K562 (cell line): ENCODE results near the gene GBA3. TPM values are rescaled to one million over a fixed set of nuclear protein-coding genes. Genes with fewer than 3 reads are reported as not detected.

Experiments
- ATAC-seq: fragments of 200-7000 bp; cut with Tn5 transposase; 3 replicates; pipeline ENCODE4 v1.9.1; 2020; ENCODE audit warnings: moderate library complexity
- BruUV-seq: library from RNA; stranded (reverse); fragments of 400-500 nt; replicated peaks from 2 replicates; lab custom pipeline; 2021; lab: Mats Ljungman, UMichigan
- CTCF ChIA-PET: fragments of 300-600 bp; formaldehyde crosslinking; extraction: SDS; loops from one replicate; lab custom pipeline; 2021; ENCODE audit warnings: low intra/inter-chr PET ratio; lab: Yijun Ruan, JAX
- POLR2A ChIA-PET: fragments of 300-600, 350-650 bp; sonication (Branson Sonifier 250); formaldehyde crosslinking; extraction: SDS; loops from one replicate; lab custom pipeline; 2021; ENCODE audit warnings: antibody characterized with exemption, inconsistent platforms; lab: Yijun Ruan, JAX
- DNase-seq, 4 experiments: peaks; one replicate each; pipeline versions ENCODE4 v3.0.0 to v3.0.0-alpha.2; 2011 to 2018; ENCODE audit warnings: low spot score in 3 of 4, mixed read lengths in 3 of 4; ENCODE audit errors: extremely low read depth in 1 of 4
- FAIRE-seq: peaks from 2 replicates; lab custom pipeline; 2011; peaks lifted over from hg19 to GRCh38; lab: Jason Lieb, UNC
- H2AFZ ChIP-seq: 2 replicates; pipeline ENCODE4 v1.6.0; 2011; ENCODE audit warnings: low read depth, low read length, control low read depth, inconsistent platforms
- H3K27ac ChIP-seq: fragments of 200-600 bp; 3 replicates; pipeline ENCODE4 v1.8.0; 2011; ENCODE audit warnings: low read depth, mild to moderate bottlenecking, control low read depth, inconsistent platforms, low read length, moderate library complexity, mixed read lengths; ENCODE audit errors: extremely low read depth
- H3K27me3 ChIP-seq, 2 experiments: fragments of 300-600 bp in 1 of 2; 2 replicates in 1 of 2; 3 replicates in 1 of 2; pipeline versions ENCODE4 v1.6.0 to v1.8.0; 2011; ENCODE audit warnings: inconsistent platforms in 2 of 2, low read length in 2 of 2, mild to moderate bottlenecking in 1 of 2, mixed read lengths in 1 of 2, moderate library complexity in 1 of 2; ENCODE audit not compliant: control insufficient read depth in 2 of 2, insufficient read depth in 2 of 2
- H3K36me3 ChIP-seq: fragments of 300-600 bp; 3 replicates; pipeline ENCODE4 v1.8.0; 2011; ENCODE audit warnings: mild to moderate bottlenecking, low read length, inconsistent platforms; ENCODE audit not compliant: control insufficient read depth, insufficient read depth
- H3K4me1 ChIP-seq, 2 experiments: fragments of 200-600 bp in 1 of 2; replicated peaks in 1 of 2; 2 replicates in 1 of 2; 3 replicates in 1 of 2; pipeline versions ENCODE4 v1.5.1 to v1.8.0; 2011; ENCODE audit warnings: inconsistent platforms in 2 of 2, low read length in 2 of 2, mild to moderate bottlenecking in 1 of 2, mixed read lengths in 1 of 2, moderate library complexity in 1 of 2; ENCODE audit not compliant: control insufficient read depth in 2 of 2, insufficient read depth in 2 of 2
- H3K4me2 ChIP-seq: 2 replicates; pipeline ENCODE4 v1.6.1; 2011; ENCODE audit warnings: low read length, control low read depth, inconsistent platforms, mixed read lengths; ENCODE audit not compliant: insufficient read depth
- H3K4me3 ChIP-seq: fragments of 200-600 bp; sonication (generic), shearing (Covaris generic); 2 replicates; pipeline ENCODE4 v1.5.1; 2016; ENCODE audit warnings: control low read depth, inconsistent platforms
- H3K79me2 ChIP-seq: fragments of 200-600 bp; 3 replicates; pipeline ENCODE4 v1.8.0; 2011; ENCODE audit warnings: low read length, inconsistent platforms; ENCODE audit not compliant: control insufficient read depth, insufficient read depth
- H3K9ac ChIP-seq, 2 experiments: 2 replicates each; pipeline versions ENCODE4 v1.6.0 to v1.6.1; 2011; ENCODE audit warnings: low read depth in 2 of 2, low read length in 2 of 2, control low read depth in 1 of 2, inconsistent platforms in 1 of 2, mild to moderate bottlenecking in 1 of 2, mixed read lengths in 1 of 2; ENCODE audit not compliant: insufficient read depth in 1 of 2
- H3K9me1 ChIP-seq: one replicate; pipeline ENCODE4 v1.6.0; 2011; ENCODE audit warnings: inconsistent platforms, mild to moderate bottlenecking, low read length, moderate library complexity; ENCODE audit not compliant: control insufficient read depth, insufficient read depth
- H3K9me3 ChIP-seq: replicated peaks from 2 replicates; pipeline ENCODE4 v1.5.1; 2011; ENCODE audit warnings: low read depth, low read length, inconsistent platforms; ENCODE audit not compliant: control insufficient read depth, insufficient read depth
- H4K20me1 ChIP-seq: replicated peaks from 2 replicates; pipeline ENCODE4 v1.6.1; 2011; ENCODE audit warnings: low read length, inconsistent platforms, mixed read lengths; ENCODE audit not compliant: control insufficient read depth, insufficient read depth
- CEBPZ ChIP-seq: fragments of 150-350 bp; IDR thresholded peaks from 2 replicates; pipeline ENCODE4 v1.6.1; 2014; ENCODE audit warnings: low read depth, mild to moderate bottlenecking, low read length, borderline replicate concordance
- CHD7 ChIP-seq: fragments of 200-600 bp; sonication (generic); IDR thresholded peaks from one replicate; pipeline ENCODE4 v1.6.1; 2012; ENCODE audit warnings: mild to moderate bottlenecking, low read depth, low read length, inconsistent platforms
- KDM2B ChIP-seq: fragments of 250-450 bp; sonication (Bioruptor Pico); IDR thresholded peaks from 2 replicates; pipeline ENCODE4 v1.8.0; 2021; ENCODE audit warnings: mild to moderate bottlenecking, moderate library complexity
- MAFG ChIP-seq: fragments of 450-650 bp; conservative IDR thresholded peaks from 2 replicates; pipeline ENCODE4 v1.6.1; 2016; ENCODE audit warnings: missing genetic modification characterization, missing compliant biosample characterization
- NFRKB ChIP-seq: fragments of 450-650 bp; IDR thresholded peaks from 2 replicates; pipeline ENCODE4 v1.6.1; 2016; ENCODE audit warnings: low read depth
- SMAD2 ChIP-seq: fragments of 150-350 bp; IDR thresholded peaks from 2 replicates; pipeline ENCODE4 v1.6.1; 2014; ENCODE audit warnings: low read depth, mild to moderate bottlenecking, low read length
- TGIF2 ChIP-seq: sonication (generic); formaldehyde crosslinking; IDR thresholded peaks from 2 replicates; pipeline ENCODE4 v1.8.1; 2022; ENCODE audit warnings: mild to moderate bottlenecking, missing genetic modification reagents, moderate library complexity
- WGBS: fragments of 100-300 bp; shearing (Covaris generic); methylation state at CpG from one replicate; pipeline ENCODE4 v1.1.6; 2016; ENCODE audit warnings: low coverage, mixed read lengths; ENCODE audit not compliant: insufficient coverage; ENCODE audit errors: missing lambda C conversion rate; 5-methylcytosine and 5-hydroxymethylcytosine counted together
- in situ Hi-C: fragments of 300-500 bp; cut with MboI; formaldehyde crosslinking; loops from 4 replicates; pipeline ENCODE4 v1.15.0; 2018; ENCODE audit warnings: inconsistent platforms, mixed read lengths
- intact Hi-C: fragments of 100-400 bp; cut with micrococcal nuclease; formaldehyde crosslinking; loops from 2 replicates; pipeline ENCODE4 v1.14.2; 2022
- polyA plus RNA-seq, 8 experiments: library from polyadenylated mRNA; depleted of rRNA in 4 of 8; stranded (reverse) in 5 of 8; unstranded in 3 of 8; fragments of >200 nt; fragmentation: Nextera tagmentation in 2 of 8; fragmentation: Illumina TruSeq in 1 of 8; extraction: Ambion mirVana in 2 of 8; extraction: Trizol in 1 of 8; gene quantifications; 2 replicates each; pipeline versions ENCODE4 v1.2.1 to v1.2.3, GENCODE V29; 2011 to 2014; ENCODE audit warnings: inconsistent platforms in 1 of 8, missing spikeins in 1 of 8
- total RNA-seq, 7 experiments: library from RNA; depleted of rRNA in 6 of 7; stranded (reverse); fragments of >200 nt in 6 of 7; fragmentation: Illumina TruSeq in 2 of 7; extraction: Trizol in 2 of 7; gene quantifications; 2 replicates each; pipeline versions ENCODE4 v1.2.1 to v1.2.3, GENCODE V29; 2011 to 2021; ENCODE audit warnings: low replicate concordance in 1 of 7

The GBA3 gene
- total and polyA plus RNA-seq, 9 of the 15 experiments (the other 6 are each of a cell fraction or from before 2014, with no cell fraction given), result 0.13 to 0.75 (median 0.40) TPM; not detected in 1

- DNase-seq (no peak), ATAC-seq (no peak), FAIRE-seq (no peak)
- Histone ChIP-seq H3K9me3 (0 out of 2 replicates have a peak, but pooled peaks cover 1% of the 10 kb centered on the region), H3K79me2 (no peaks in the 10 kb centered on the region), H3K9ac (no peak overlapping the region), H2AFZ (no peak overlapping the region), H3K4me3 (no peak overlapping the region), H3K9me1 (no peaks in the 10 kb centered on the region), H3K4me2 (no peak overlapping the region), H3K36me3 (no peaks in the 10 kb centered on the region), H4K20me1 (no peaks in the 10 kb centered on the region), H3K27ac (no peak overlapping the region), H3K4me1 (no peaks in the 10 kb centered on the region), H3K27me3 (no peaks in the 10 kb centered on the region)
- no TSS peak for BruUV-seq
- in situ Hi-C loops, result no loop called here
- POLR2A ChIA-PET, result no interaction called here
- CTCF ChIA-PET, result no interaction called here
- intact Hi-C loops, result no loop called here
- 0% methylated on average over 1 of the region's 1 CpG for WGBS
- TF ChIP-seq CHD7 (no peak), SMAD2 (no peak), MAFG (no peak), CEBPZ (no peak), NFRKB (no peak), KDM2B (CRISPR knock-in tag) (no peak), TGIF2 (no peak)
Measured at GRCh38 chr4:22745234-22745633, 52.5 kb downstream of the GBA3 start.
